CD4-positive, alpha-beta T cell treated with Interleukin-15 for 1 hour (primary cell): ENCODE data around the gene ZNF79.
"Not testable (repeated sequence)": the region's sequence is repeated elsewhere in the genome, so short reads cannot be mapped to it uniquely, and the experiment has no call there.

ENCODE experiments used
- DNase-seq: peaks from one replicate; pipeline ENCODE4 v3.0.0-alpha.2; 2020

ZNF79 gene

GRCh38 chr9:127458921-127459320 is 34.7 kb downstream of the ZNF79 start:
- no peak for DNase-seq

GRCh38 chr9:127463382-127463781 is 39.2 kb downstream of the ZNF79 start:
- DNase-seq, result no peak

GRCh38 chr9:127463911-127464310 is 39.7 kb downstream of the ZNF79 start:
- no peak for DNase-seq

- not testable (repeated sequence) for DNase-seq
These were observed 42.3 kb downstream of the ZNF79 start for GRCh38 chr9:127466407-127466917.

- no peak for DNase-seq
These were observed 43.4 kb downstream of the ZNF79 start for GRCh38 chr9:127467621-127468020.

GRCh38 chr9:127470662-127471061 is 46.5 kb downstream of the ZNF79 start:
- no peak for DNase-seq

GRCh38 chr9:127473501-127473900 is 49.3 kb downstream of the ZNF79 start:
- no peak for DNase-seq

GRCh38 chr9:127473932-127474331 is 49.8 kb downstream of the ZNF79 start:
- no peak for DNase-seq

- no peak for DNase-seq
These were observed 50.4 kb downstream of the ZNF79 start for GRCh38 chr9:127474592-127474991.

GRCh38 chr9:127479507-127480081 is 55.4 kb downstream of the ZNF79 start:
- no peak for DNase-seq

GRCh38 chr9:127482662-127483061 is 58.5 kb downstream of the ZNF79 start:
- DNase-seq, result no peak

GRCh38 chr9:127485995-127486394 is 61.8 kb downstream of the ZNF79 start:
- DNase-seq, result no peak

- DNase-seq, result no peak
These were observed 64.8 kb downstream of the ZNF79 start for GRCh38 chr9:127488946-127489345.

- DNase-seq, result no peak
These were observed 65.4 kb downstream of the ZNF79 start for GRCh38 chr9:127489471-127490115.

GRCh38 chr9:127490535-127491230 is 66.5 kb downstream of the ZNF79 start:
- DNase-seq, result no peak

- no peak for DNase-seq
These were observed 67.3 kb downstream of the ZNF79 start for GRCh38 chr9:127491516-127491915.

- no peak for DNase-seq
These were observed 68.4 kb downstream of the ZNF79 start for GRCh38 chr9:127492616-127493015.

- no peak for DNase-seq
These were observed 69.6 kb downstream of the ZNF79 start for GRCh38 chr9:127493592-127494303.

- DNase-seq, result no peak
These were observed 70.1 kb downstream of the ZNF79 start for GRCh38 chr9:127494304-127494702.
